ENCODE data around the gene CHTOP. TPM values are rescaled to one million over a fixed set of nuclear protein-coding genes. Genes with fewer than 3 reads are reported as not detected.
"Not testable (repeated sequence)": the region's sequence is repeated elsewhere in the genome, so short reads cannot be mapped to it uniquely, and the experiment has no call there.

The CHTOP gene, protein sequence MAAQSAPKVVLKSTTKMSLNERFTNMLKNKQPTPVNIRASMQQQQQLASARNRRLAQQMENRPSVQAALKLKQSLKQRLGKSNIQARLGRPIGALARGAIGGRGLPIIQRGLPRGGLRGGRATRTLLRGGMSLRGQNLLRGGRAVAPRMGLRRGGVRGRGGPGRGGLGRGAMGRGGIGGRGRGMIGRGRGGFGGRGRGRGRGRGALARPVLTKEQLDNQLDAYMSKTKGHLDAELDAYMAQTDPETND
- polyA plus RNA-seq (2013, experiment 1 of 2; ENCODE audit: insufficient read length): 65.3 TPM
- 66.4 TPM for polyA plus RNA-seq (2013, experiment 2 of 2; ENCODE audit: insufficient read length)

- peak; percentile 98 for DNase-seq
Observed at GRCh38 chr1:153633754-153634665, at the start of gene CHTOP. TSS of gene CHTOP (plus strand) at chr1:153634066. CDS start at chr1:153636589, 2,523 bp downstream.

DNA sequence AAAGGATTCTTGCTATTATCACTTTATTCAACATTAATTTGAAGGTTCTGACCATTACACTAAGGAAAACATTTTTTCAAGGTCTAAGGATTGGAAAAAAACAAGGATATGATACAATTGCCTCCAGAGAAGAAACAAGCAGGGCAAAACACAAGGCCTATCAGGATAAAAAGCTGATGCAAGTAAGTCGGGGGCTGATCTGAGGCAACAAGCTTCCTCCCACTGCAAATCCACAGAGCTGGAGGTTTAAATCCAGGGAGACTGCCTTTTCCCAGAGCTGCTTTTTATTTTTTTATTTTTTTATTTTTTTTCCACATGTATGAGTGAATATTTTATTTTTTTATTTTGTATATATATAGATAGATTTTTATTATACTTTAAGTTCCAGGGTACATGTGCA, 48.9 kb upstream of the CHTOP start:
- no peak for DNase-seq

GRCh38 chr1:153586347-153586746, 47.5 kb upstream of the CHTOP start:
- no peak for DNase-seq

- no peak for DNase-seq
Observed at GRCh38 chr1:153587314-153587713, 46.6 kb upstream of the CHTOP start.

- not testable (repeated sequence) for DNase-seq
Observed at GRCh38 chr1:153588033-153588432, 45.8 kb upstream of the CHTOP start.

DNA sequence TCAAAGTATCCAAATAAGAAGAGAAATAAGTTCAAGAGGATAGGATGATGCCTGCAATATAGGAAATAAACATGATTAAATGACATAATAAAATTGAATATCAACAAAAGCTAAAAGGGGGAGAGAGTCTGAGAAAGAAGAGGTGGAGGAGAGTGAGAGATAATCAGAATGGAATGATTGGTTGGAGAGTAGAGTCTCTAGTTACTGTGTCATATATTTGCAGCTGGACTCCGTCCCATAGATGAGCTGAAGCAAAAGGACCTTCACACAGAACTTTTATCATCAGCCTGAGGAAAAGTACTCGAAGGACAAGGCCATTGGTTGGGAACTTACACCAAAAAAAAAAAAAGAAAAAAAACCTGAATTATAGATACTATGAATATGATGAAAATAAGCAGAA, 45.4 kb upstream of the CHTOP start:
- DNase-seq: no peak

- DNase-seq: no peak
Observed at GRCh38 chr1:153592748-153593147, 41.1 kb upstream of the CHTOP start.

GRCh38 chr1:153597206-153597605, 36.7 kb upstream of the CHTOP start:
- DNase-seq: no peak

- peak; percentile 75 for DNase-seq
Observed at GRCh38 chr1:153598309-153599172, 35.3 kb upstream of the CHTOP start.

DNA sequence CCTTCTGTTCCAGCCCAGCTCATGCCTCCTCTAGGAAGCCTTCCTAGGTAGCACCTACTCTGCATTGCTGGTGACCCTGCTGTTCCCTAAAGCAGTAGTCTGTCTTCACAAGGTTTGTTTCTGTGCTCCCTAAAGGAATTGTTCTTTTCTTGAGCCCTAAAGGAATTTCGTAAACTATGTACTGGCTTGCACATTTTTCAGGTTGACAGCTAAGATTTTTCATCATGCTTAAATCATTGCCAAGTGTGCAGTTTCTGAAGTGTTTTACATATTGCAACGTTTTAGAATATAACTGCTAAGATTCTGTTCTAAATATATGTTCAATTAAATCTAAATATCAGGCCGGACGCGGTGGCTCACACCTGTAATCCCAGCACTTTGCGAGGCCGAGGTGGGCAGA, 34.0 kb upstream of the CHTOP start:
- DNase-seq: no peak

DNA sequence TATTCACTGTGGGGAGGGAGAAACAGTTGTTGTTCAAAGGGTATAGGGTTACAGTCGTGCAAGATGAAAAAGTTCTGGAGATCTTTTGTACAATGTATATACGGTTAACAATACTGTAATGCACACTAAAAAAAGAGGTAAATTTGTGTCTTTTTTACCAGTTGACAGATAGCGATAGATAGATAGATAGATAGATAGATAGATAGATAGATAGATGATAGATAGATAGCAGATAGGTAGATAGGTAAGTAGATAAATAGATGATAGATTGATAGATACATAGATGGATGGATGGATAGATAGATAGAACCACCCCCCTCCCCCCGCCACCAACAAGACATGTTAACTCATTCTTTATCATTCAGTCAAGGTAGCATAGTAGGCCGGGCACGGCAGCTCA, 31.1 kb upstream of the CHTOP start:
- DNase-seq: no peak

DNA sequence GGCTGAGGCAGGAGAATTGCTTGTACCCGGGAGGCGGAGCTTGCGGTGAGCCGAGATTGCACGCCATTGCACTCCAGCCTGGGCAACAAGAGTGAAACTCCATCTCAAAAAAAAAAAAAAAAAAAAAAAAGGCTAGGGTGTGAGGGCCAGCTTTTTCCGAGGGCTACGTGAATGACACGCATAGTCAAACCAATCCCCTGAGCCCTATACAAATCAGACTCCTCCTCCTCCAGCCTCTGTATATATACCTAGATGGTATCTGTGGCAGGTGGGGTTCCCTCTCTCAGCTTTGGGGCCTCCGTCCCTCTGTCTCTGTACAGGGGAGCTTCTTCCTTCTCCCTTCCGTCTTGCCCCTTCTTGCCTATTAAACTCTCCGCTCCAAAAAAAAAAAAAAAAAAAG, 27.7 kb upstream of the CHTOP start:
- no peak for DNase-seq

DNA sequence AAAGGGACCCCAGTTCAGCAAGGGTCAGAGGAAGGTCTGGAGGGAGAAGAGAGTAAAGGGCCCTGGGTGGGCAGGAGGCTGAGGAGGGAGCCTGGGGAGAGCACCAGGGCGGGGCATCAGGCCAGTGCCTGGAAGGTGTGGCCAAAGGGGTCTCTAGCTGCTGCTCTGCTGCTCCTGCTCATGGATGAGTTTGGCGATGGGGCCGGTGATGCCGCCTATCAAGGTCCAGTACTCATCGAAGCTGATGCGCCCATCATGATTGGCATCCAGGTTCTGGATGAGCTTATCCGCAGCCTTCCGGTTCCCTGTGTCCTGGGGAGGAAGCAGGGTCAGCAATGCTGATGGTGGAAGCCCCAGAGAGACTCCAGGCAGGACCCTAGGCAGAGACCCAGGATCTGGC, 26.5 kb upstream of the CHTOP start:
- no peak for DNase-seq

DNA sequence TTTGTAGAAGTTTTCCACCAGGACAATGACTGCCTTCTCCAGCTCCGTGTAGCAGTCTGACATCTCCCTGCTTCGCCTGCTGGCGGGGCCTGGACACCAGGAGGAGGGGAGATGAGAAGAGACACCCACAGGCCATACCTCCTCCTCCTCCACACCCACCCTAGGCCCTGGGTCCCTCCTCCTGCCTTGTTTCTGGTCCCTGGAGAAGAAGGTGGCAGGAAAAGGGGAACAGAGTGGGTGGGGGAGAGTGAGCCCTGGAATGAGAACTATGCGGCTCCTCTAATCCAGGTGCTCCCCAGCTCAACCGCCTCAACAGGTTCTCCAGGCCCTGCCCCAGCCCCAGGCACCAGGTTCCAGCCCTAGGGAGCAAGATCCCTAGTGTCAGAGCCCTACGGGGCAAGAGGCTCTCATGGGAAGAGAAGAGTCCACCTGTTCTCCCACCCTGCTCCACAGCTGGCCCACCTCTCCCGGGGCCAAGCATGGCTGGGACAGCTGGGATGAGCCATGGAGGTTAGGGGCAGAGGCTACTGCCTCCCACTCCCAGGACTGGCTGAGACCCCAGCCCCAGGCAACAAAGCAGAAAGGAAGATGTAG, 25.7 kb upstream of the CHTOP start:
- no peak for DNase-seq

- peak; percentile 84 for DNase-seq
Observed at GRCh38 chr1:153608742-153609584, 24.9 kb upstream of the CHTOP start.

GRCh38 chr1:153609585-153609907, 24.3 kb upstream of the CHTOP start:
- DNase-seq: no peak

DNA sequence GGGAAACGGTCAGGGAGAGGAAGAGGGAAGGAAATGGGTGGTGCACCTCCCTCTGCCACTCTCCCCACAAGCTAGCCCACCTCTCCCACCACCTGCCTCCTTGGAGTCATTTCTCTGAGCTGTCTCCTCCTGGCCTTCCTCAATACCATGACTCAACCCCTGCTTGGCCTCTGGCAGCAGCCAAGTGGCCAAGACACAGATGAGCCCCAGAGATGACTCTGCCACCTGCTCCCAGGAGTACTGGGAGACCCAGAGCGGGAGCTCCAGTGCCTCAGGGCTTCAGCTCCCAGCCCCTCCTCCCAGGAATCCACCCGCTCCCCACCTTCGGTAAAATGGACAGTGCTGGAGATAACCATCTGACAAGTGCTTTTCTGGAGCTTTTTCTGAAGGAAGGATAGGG, 23.5 kb upstream of the CHTOP start:
- DNase-seq: no peak

GRCh38 chr1:153610811-153611301, 23.0 kb upstream of the CHTOP start:
- no peak for DNase-seq

DNA sequence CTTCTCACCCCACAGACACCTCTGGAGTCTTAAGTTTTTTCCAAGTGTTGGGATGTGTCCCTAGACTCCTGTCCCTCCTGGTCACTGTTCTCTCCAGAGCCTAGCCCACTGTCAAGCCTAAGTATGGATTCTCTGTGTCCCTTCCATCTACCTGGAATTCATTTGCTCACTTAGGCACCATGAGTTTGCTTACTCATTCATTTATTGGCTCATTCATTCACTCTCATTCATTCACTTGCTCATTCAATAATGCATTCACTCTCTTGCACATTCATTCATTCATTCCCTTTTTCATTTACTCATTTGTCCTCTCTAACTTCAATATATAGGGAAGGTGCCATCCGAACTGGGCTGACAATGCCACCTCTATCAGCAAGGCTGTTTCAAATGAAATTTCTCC, 22.5 kb upstream of the CHTOP start:
- DNase-seq: no peak

GRCh38 chr1:153612111-153612754, 21.6 kb upstream of the CHTOP start:
- no peak for DNase-seq

Data from fibroblast of skin of abdomen (primary cell).